ENCODE results near the gene BPIFB6.

Gene BPIFB6

DNA sequence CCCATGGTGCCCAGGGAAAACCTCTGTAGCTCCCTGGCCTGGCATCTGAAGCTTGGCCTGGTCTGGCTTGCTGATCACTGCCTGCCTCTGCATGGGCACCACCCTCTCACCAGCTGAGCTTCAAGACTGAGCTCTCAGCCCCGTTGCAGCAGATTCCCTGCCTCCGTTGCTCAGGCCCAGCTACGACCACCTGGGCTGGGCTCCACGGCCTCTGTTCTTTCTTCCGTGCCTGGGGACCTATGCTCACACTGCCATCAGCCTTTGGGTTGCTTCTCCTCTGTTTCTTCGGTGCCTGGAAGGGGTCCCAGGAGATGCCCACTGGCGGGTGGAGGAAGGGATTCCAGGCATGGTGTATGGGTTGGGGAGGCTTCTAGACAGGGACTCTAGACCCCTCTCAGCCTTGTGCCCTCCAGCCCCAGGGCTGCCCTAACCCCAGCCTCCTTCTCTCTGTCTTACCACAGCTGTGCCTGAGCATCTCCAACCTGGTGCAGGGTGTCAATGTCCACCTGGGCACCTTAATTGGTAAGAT is 14.8 kb upstream of the BPIFB6 start:
- DNase-seq, result no peak

DNA sequence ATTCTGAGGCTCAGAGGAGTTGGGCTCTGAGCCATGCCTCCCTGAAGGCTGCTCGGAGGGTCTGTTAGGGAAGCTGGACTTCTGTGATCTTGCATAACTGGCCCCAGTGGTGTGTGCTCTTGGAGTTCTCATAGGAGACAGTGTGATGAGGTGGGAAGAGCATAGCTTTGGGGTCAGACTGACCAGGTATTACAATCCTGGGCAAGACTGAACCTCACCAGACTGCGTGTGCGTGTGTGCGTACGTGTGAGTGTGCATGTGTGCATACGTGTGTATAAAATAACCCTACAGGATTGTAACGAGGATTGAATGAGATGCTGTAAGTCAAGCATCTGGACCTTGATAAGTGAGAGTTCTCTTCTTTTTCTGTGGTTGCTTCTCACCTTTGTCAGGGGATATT is 13.9 kb upstream of the BPIFB6 start:
- DNase-seq, result no peak

GRCh38 chr20:33018169-33018931 is 13.1 kb upstream of the BPIFB6 start:
- DNase-seq, result no peak

- no peak for DNase-seq
These were observed 11.8 kb upstream of the BPIFB6 start for GRCh38 chr20:33019465-33020277.

- no peak for DNase-seq
These were observed 10.9 kb upstream of the BPIFB6 start for GRCh38 chr20:33020278-33021161.

- no peak for DNase-seq
These were observed 9.6 kb upstream of the BPIFB6 start for GRCh38 chr20:33021879-33022278.

DNA sequence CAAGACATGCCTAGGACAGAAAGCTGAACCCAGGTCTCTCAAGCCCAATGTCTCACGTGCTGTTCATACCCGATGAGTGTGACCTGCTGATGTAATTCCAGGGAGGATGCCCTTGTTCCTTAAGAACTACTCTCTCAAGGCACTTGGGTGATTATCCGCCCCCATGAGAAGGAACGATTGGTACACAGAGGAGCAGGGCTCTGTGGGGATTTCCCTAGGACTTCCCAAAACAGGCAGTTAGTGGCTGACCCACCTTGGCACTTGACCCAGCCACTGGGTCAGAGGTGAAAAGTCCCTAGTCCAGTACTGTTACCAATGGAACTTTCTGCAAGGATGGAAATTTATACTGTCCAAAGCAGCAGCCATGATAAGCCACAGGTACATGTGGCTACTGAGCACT is 9.2 kb upstream of the BPIFB6 start:
- no peak for DNase-seq

- DNase-seq, result no peak
These were observed 8.6 kb upstream of the BPIFB6 start for GRCh38 chr20:33022694-33023438.

- DNase-seq, result no peak
These were observed 7.8 kb upstream of the BPIFB6 start for GRCh38 chr20:33023439-33024242.

- DNase-seq, result no peak
These were observed 7.2 kb upstream of the BPIFB6 start for GRCh38 chr20:33024243-33024560.

- DNase-seq, result no peak
These were observed 6.7 kb upstream of the BPIFB6 start for GRCh38 chr20:33024609-33025317.

- DNase-seq, result no peak
These were observed 6.1 kb upstream of the BPIFB6 start for GRCh38 chr20:33025318-33025876.

DNA sequence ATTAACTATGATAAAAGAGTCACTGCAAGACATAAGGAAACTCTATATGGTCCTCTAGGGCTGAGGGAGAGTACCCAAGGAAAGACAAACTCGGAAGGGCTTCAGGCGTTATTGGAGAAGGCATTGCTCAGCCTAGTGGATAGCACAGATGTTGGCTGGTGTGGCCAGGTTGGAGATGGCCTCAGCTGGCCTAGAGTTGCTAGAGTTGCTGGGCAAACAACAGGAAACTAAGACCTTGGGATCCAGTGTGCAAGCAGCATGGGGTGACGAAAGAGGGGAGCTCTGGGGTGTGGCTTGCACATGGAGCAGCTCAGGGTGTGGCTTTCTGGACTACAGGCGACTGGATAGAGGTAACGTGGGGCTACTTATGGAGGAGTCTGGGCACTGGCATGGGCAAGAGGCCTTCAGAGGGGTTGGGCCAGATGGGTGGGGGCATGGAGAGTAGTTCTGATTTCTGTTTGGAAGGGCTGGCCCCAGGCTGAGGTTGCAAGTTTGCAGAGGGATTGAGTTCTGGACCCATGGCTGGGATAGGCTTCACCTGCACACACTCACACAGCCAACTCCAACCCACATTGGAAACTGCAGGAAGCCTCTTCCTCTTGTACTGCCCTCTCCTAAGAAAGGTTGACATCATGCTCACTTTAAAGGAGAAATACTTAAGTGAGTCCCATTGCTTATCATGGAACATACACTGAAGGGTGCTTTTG is 5.2 kb upstream of the BPIFB6 start:
- no peak for DNase-seq

- no peak for DNase-seq
These were observed 4.4 kb upstream of the BPIFB6 start for GRCh38 chr20:33026779-33027759.

DNA sequence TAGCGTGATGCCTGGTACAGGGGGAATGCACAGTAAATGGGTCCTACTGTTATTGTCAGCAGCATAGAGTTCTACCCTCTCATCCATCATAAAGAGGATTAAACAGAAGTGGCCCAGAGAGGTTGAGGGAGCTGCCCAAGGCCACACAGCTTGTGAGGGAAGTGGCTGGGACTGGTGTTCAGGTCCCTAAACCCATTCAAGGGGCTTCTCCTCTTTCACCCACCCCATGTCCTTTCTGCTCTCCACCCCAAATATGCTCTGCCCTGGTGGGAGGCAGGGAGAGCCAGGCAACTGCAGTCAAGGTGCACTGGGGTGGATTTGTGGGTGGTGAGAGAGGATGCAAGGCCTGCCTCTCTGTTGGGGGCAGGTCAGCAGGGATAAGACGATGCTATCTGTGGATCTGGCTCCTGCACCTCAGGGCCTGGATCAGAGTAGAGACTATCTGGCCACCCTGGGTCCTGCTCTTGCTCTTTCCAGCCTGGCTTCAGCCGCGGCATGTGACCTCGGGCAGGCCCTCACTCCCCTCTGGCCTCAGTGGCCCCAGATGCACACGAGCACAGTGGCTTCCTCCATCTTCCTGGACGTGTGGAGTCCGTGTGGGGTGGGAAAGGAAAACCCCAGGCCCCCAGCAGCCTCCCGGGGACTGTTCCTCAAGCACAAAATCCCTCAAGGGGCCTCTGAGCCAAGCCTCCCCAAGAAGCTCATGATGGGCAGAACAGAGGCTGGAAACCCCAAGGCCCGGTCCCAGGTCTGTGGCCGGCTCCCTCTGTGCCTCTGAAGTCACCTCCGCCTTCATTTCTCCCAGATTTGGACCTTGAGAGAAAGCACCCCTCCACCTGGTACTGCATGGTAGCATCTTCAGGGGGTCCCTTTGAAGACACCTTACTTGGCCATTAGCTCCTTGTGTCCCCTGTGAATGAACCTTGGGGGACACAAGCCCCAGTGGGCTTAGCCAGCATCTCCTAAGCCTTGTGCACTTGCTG is 3.4 kb upstream of the BPIFB6 start:
- no peak for DNase-seq

DNA sequence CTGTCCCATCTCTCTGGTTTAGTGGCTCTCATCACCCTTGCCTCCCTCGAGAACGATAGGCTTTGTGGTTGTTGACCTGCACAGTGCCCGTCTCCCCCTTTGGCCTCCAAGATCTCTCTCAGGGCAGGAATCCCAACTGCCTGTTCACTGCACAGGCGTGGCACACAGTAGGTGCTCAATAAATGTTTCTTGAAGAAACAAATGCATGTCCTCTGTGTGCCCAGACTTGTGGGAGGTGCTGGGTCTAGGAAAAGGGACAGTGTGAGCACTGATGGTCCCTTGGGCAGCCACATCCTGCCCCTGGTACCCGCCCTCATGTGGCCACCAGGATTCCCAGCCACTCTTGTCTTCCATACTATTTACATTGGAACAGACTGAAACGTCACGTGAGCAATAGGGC is 2.6 kb upstream of the BPIFB6 start:
- DNase-seq, result no peak

DNA sequence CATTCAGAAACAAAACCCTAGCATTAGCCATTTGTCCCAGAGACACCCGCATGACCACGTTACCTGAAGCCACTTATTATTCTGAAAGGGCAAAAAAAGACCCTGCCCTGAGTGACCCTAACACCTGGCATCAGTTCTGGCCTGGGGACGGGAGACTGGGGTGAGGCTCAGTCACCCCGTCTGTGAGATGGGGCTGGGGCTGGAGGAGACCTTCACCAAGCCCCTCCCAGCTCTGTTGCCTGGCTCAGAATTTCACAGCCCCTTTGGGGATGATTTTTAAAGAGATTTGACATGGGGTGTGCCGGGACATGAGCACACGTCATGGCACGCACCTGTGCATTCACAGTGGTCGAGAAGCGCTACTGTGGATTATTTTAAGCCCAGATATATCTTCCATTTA is 1.4 kb upstream of the BPIFB6 start:
- DNase-seq, result no peak

Measured in SHP77 treated with DMSO at 0.1 percent for 48 hours (cell line).